ENCODE measurements around the gene FHIT.

DNA sequence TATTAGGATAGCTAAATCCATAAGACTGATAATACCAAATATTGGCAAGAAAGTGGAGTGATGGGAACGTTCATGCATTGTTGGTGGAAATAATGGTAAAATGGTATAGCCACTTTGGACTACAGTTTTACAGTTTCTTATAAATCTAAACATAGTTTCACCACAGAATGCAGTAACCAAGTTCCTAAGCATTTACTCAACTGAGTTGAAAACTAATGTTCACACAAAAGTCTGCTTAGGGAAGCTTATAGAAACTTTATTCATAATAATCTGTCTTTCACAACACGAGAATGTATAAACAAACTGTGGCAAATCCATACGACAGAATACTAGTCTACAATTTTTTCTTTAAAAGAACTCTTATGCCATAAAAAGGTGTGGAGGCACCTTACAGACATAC is 969.3 kb downstream of the FHIT start:
- TF ChIP-seq POLR2A (IDR thresholded peaks at IDR 0.05; ENCODE audit: low read length) (no peak), GATA1 (IDR thresholded peaks at IDR 0.05; ENCODE audit: low read depth, low read length) (no peak)

Measured in erythroblast (primary cell).